Chondrocyte (in vitro differentiated cells): ENCODE results near the gene LDLRAD1. TPM values are rescaled to one million over a fixed set of nuclear protein-coding genes. Genes with fewer than 3 reads are reported as not detected.

ENCODE experiments used
- DNase-seq: peaks from one replicate; pipeline ENCODE4 v3.0.0; 2021; ENCODE audit warnings: mixed read lengths, low spot score
- H3K27ac Mint-ChIP-seq: one replicate; pipeline ENCODE4 v1.8.0; 2021; ENCODE audit warnings: mild to moderate bottlenecking, moderate library complexity, mixed read lengths; ENCODE audit not compliant: unreplicated experiment
- H3K27me3 Mint-ChIP-seq: 2 replicates; pipeline ENCODE4 v1.8.0; 2021; ENCODE audit warnings: low read depth, mixed read lengths
- H3K36me3 Mint-ChIP-seq: 2 replicates; pipeline ENCODE4 v1.8.0; 2021; ENCODE audit warnings: low read depth, mixed read lengths
- H3K4me1 Mint-ChIP-seq: 2 replicates; pipeline ENCODE4 v1.8.0; 2021; ENCODE audit warnings: low read depth, mild to moderate bottlenecking, mixed read lengths
- H3K4me3 Mint-ChIP-seq: one replicate; pipeline ENCODE4 v1.8.0; 2021; ENCODE audit warnings: mild to moderate bottlenecking, moderate library complexity, mixed read lengths; ENCODE audit not compliant: unreplicated experiment
- H3K9me3 Mint-ChIP-seq: 2 replicates; pipeline ENCODE4 v1.8.0; 2021; ENCODE audit warnings: low read depth, mixed read lengths
- CTCF ChIP-seq: fragments of 200-600 bp; sonication (generic); IDR thresholded peaks from 2 replicates; pipeline ENCODE4 v1.5.0; 2021; ENCODE audit warnings: antibody characterized with exemption, mild to moderate bottlenecking, moderate library complexity
- total RNA-seq: library from RNA; stranded (reverse); gene quantifications from 3 replicates; pipeline ENCODE4 v1.2.1, GENCODE V29; 2021

The LDLRAD1 gene
- total RNA-seq, 1 donor from 2014 or later: not detected

- TF ChIP-seq CTCF: no peak
- no peaks in the 10 kb centered on the region for H3K36me3 Mint-ChIP-seq
- H3K27ac Mint-ChIP-seq: no peak overlapping the region
- DNase-seq: no peak
- H3K4me3 Mint-ChIP-seq: no peak overlapping the region
- H3K9me3 Mint-ChIP-seq: no peaks in the 10 kb centered on the region
- H3K27me3 Mint-ChIP-seq: peaks cover 39% of the 10 kb centered on the region
- H3K4me1 Mint-ChIP-seq: no peaks in the 10 kb centered on the region
These were observed 7.4 kb downstream of the LDLRAD1 start for GRCh38 chr1:54010415-54011117.

GRCh38 chr1:54009406-54009805 is 8.6 kb downstream of the LDLRAD1 start:
- Mint-ChIP-seq H3K27ac (no peak overlapping the region), H3K4me1 (no peaks in the 10 kb centered on the region), H3K4me3 (no peak overlapping the region), H3K36me3 (no peaks in the 10 kb centered on the region), H3K27me3 (peaks cover 39% of the 10 kb centered on the region), H3K9me3 (no peaks in the 10 kb centered on the region)
- no peak for TF ChIP-seq CTCF
- DNase-seq: no peak

- H3K9me3 Mint-ChIP-seq: no peaks in the 10 kb centered on the region
- no peak overlapping the region for H3K27ac Mint-ChIP-seq
- no peak for DNase-seq
- H3K27me3 Mint-ChIP-seq: peaks cover 39% of the 10 kb centered on the region
- no peak for TF ChIP-seq CTCF
- H3K36me3 Mint-ChIP-seq: no peaks in the 10 kb centered on the region
- H3K4me1 Mint-ChIP-seq: no peaks in the 10 kb centered on the region
- no peak overlapping the region for H3K4me3 Mint-ChIP-seq
These were observed 9.1 kb downstream of the LDLRAD1 start for GRCh38 chr1:54008876-54009275.

- Mint-ChIP-seq H3K36me3 (no peaks in the 10 kb centered on the region), H3K27ac (no peak overlapping the region), H3K4me1 (no peaks in the 10 kb centered on the region), H3K4me3 (no peak overlapping the region), H3K9me3 (no peaks in the 10 kb centered on the region), H3K27me3 (peaks cover 37% of the 10 kb centered on the region)
- no peak for DNase-seq
- no peak for TF ChIP-seq CTCF
These were observed 10.4 kb downstream of the LDLRAD1 start for GRCh38 chr1:54007613-54008012.

- no peaks in the 10 kb centered on the region for H3K4me1 Mint-ChIP-seq
- no peak for DNase-seq
- peaks cover 34% of the 10 kb centered on the region for H3K27me3 Mint-ChIP-seq
- no peak overlapping the region for H3K4me3 Mint-ChIP-seq
- no peak for TF ChIP-seq CTCF
- no peaks in the 10 kb centered on the region for H3K36me3 Mint-ChIP-seq
- no peak overlapping the region for H3K27ac Mint-ChIP-seq
- H3K9me3 Mint-ChIP-seq: no peaks in the 10 kb centered on the region
These were observed 11.5 kb downstream of the LDLRAD1 start for GRCh38 chr1:54006508-54006907.
